HCT116 (cell line): Measurements from ENCODE around the gene MICU2. TPM values are rescaled to one million over a fixed set of nuclear protein-coding genes. Genes with fewer than 3 reads are reported as not detected.

Experiments
- ATAC-seq: fragments of 200-7000 bp; cut with Tn5 transposase; 2 replicates; pipeline ENCODE4 v1.9.1; 2020; ENCODE audit warnings: mild to moderate bottlenecking, moderate library complexity
- BruUV-seq: library from RNA; stranded (reverse); fragments of 400-500 nt; replicated peaks from 2 replicates; lab custom pipeline; 2021; lab: Mats Ljungman, UMichigan
- CTCF ChIA-PET: fragments of 300-600 bp; sonication (Branson Sonifier 250); formaldehyde crosslinking; loops from one replicate; lab custom pipeline; 2021; ENCODE audit warnings: antibody characterized with exemption; lab: Charles Lee
- POLR2A ChIA-PET: fragments of 300-600, 350-600 bp; sonication (Branson Sonifier 250); formaldehyde crosslinking; loops from one replicate; lab custom pipeline; 2021; ENCODE audit warnings: antibody characterized with exemption; lab: Charles Lee
- RAD21 ChIA-PET, 2 experiments: fragments of 300-600 bp; sonication (Branson Sonifier 250); formaldehyde crosslinking; loops; one replicate each; lab custom pipeline; 2023; ENCODE audit warnings: low total read pairs in 2 of 2; ENCODE audit not compliant: uncharacterized antibody in 2 of 2, unreplicated experiment in 2 of 2, low non-redundant PET in 1 of 2; lab: Charles Lee
- DNase-seq: peaks from one replicate; pipeline ENCODE4 v3.0.0-alpha.2; 2010; ENCODE audit warnings: low read depth, low spot score
- H2AFZ ChIP-seq: fragments of 200-600 bp; shearing (Covaris generic), sonication (generic); 2 replicates; pipeline ENCODE4 v1.6.1; 2017; ENCODE audit warnings: low read depth, mixed run types, mixed read lengths, antibody characterized with exemption, low read length; ENCODE audit not compliant: poor library complexity, severe bottlenecking
- H3K27ac ChIP-seq: 2 replicates; pipeline ENCODE4 v1.5.1; 2012; ENCODE audit warnings: low read depth, low read length
- H3K27me3 ChIP-seq: fragments of 200-600 bp; sonication (generic); 2 replicates; pipeline ENCODE4 v1.6.1; 2016; ENCODE audit warnings: mixed run types, low read length, mixed read lengths; ENCODE audit not compliant: insufficient read depth
- H3K36me3 ChIP-seq, 2 experiments: fragments of 200-500 bp in 1 of 2; fragments of 200-600 bp in 1 of 2; sonication (Bioruptor generic) in 1 of 2; sonication (generic) in 1 of 2; 2 replicates each; pipeline versions ENCODE4 v1.5.1 to v1.6.1; 2014 to 2016; ENCODE audit warnings: low read length in 2 of 2, inconsistent platforms in 1 of 2, mixed read lengths in 1 of 2, mixed run types in 1 of 2; ENCODE audit not compliant: insufficient read depth in 2 of 2, control insufficient read depth in 1 of 2
- H3K4me1 ChIP-seq, 2 experiments: fragments of 200-600 bp in 1 of 2; sonication (generic) in 1 of 2; 2 replicates each; pipeline versions ENCODE4 v1.5.1 to v1.6.1; 2012 to 2017; ENCODE audit warnings: low read length in 2 of 2, inconsistent platforms in 1 of 2, mild to moderate bottlenecking in 1 of 2, mixed read lengths in 1 of 2, mixed run types in 1 of 2, moderate library complexity in 1 of 2; ENCODE audit not compliant: insufficient read depth in 2 of 2, control insufficient read depth in 1 of 2
- H3K4me2 ChIP-seq: fragments of 200-600 bp; sonication (generic); 2 replicates; pipeline ENCODE4 v1.6.1; 2017; ENCODE audit warnings: mixed run types, low read length, mixed read lengths
- H3K4me3 ChIP-seq, 2 experiments: fragments of 200-600 bp in 1 of 2; sonication (generic) in 1 of 2; replicated peaks in 1 of 2; 2 replicates each; pipeline ENCODE4 v1.5.1; 2011 to 2016; ENCODE audit warnings: low read length in 2 of 2, control low read depth in 1 of 2, low read depth in 1 of 2, mild to moderate bottlenecking in 1 of 2, mixed read lengths in 1 of 2, mixed run types in 1 of 2
- H3K79me2 ChIP-seq: fragments of 200-600 bp; sonication (generic); 2 replicates; pipeline ENCODE4 v1.6.1; 2017; ENCODE audit warnings: mild to moderate bottlenecking, mixed run types, low read length, moderate library complexity, mixed read lengths; ENCODE audit not compliant: insufficient read depth
- H3K9ac ChIP-seq: fragments of 200-600 bp; sonication (generic); 2 replicates; pipeline ENCODE4 v1.6.1; 2016; ENCODE audit warnings: low read length, mixed read lengths
- H3K9me2 ChIP-seq: fragments of 200-600 bp; sonication (generic), shearing (Covaris generic); 2 replicates; pipeline ENCODE4 v1.6.1; 2017; ENCODE audit warnings: mixed run types, mild to moderate bottlenecking, moderate library complexity; ENCODE audit not compliant: insufficient read depth
- H3K9me3 ChIP-seq, 2 experiments: fragments of 200-500 bp in 1 of 2; fragments of 200-600 bp in 1 of 2; sonication (Bioruptor generic) in 1 of 2; sonication (generic) in 1 of 2; 2 replicates each; pipeline ENCODE4 v1.6.1; 2014 to 2017; ENCODE audit warnings: low read length in 2 of 2, mixed read lengths in 2 of 2, inconsistent platforms in 1 of 2, low read depth in 1 of 2, mild to moderate bottlenecking in 1 of 2, mixed run types in 1 of 2, moderate library complexity in 1 of 2; ENCODE audit not compliant: control insufficient read depth in 1 of 2, insufficient read depth in 1 of 2
- H4K20me1 ChIP-seq: fragments of 200-600 bp; sonication (generic), shearing (Covaris generic); 2 replicates; pipeline ENCODE4 v1.6.1; 2017; ENCODE audit warnings: mixed run types, mild to moderate bottlenecking, moderate library complexity; ENCODE audit not compliant: insufficient read depth
- ATF3 ChIP-seq: IDR thresholded peaks from 2 replicates; pipeline ENCODE4 v1.6.1; 2012
- CBX3 ChIP-seq: IDR thresholded peaks from 2 replicates; pipeline ENCODE4 v1.6.1; 2012; ENCODE audit warnings: low read depth
- CEBPB ChIP-seq: IDR thresholded peaks from 2 replicates; pipeline ENCODE4 v1.6.1; 2012; ENCODE audit warnings: low read depth
- EGR1 ChIP-seq: IDR thresholded peaks from 2 replicates; pipeline ENCODE4 v1.6.1; 2012; ENCODE audit warnings: low read depth
- ELF1 ChIP-seq: IDR thresholded peaks from 2 replicates; pipeline ENCODE4 v1.6.1; 2012; ENCODE audit warnings: low read depth, borderline replicate concordance
- EZH2 ChIP-seq: fragments of 200-600 bp; sonication (generic); IDR thresholded peaks from 2 replicates; pipeline ENCODE4 v1.6.1; 2017; ENCODE audit warnings: antibody characterized with exemption, mixed run types
- EZH2phosphoT487 ChIP-seq: fragments of 200-600 bp; IDR thresholded peaks from 2 replicates; pipeline ENCODE4 v1.6.1; 2018; ENCODE audit warnings: antibody characterized with exemption, borderline replicate concordance
- JUND ChIP-seq: IDR thresholded peaks from 2 replicates; pipeline ENCODE4 v1.6.1; 2012
- POLR2A ChIP-seq: IDR thresholded peaks from 2 replicates; pipeline ENCODE4 v1.7.0; 2011; ENCODE audit warnings: borderline replicate concordance; ENCODE audit not compliant: insufficient read depth, insufficient read length; ENCODE audit errors: extremely low read depth
- POLR2AphosphoS5 ChIP-seq: IDR thresholded peaks from 2 replicates; pipeline ENCODE4 v1.6.1; 2011; ENCODE audit warnings: mild to moderate bottlenecking, low read depth, low read length, moderate library complexity
- RAD21 ChIP-seq: IDR thresholded peaks from 2 replicates; pipeline ENCODE4 v1.6.1; 2012; ENCODE audit warnings: low read depth, mild to moderate bottlenecking
- REST ChIP-seq: IDR thresholded peaks from 2 replicates; pipeline ENCODE4 v1.6.1; 2012; ENCODE audit warnings: low read depth
- SIN3A ChIP-seq: IDR thresholded peaks from 2 replicates; pipeline ENCODE4 v1.6.1; 2012; ENCODE audit warnings: low read depth
- SP1 ChIP-seq: IDR thresholded peaks from 2 replicates; pipeline ENCODE4 v1.6.1; 2012; ENCODE audit warnings: low read depth
- SRF ChIP-seq: IDR thresholded peaks from 2 replicates; pipeline ENCODE4 v1.6.1; 2012; ENCODE audit warnings: low read depth
- TCF7L2 ChIP-seq: IDR thresholded peaks from 2 replicates; pipeline ENCODE4 v1.7.0; 2011; ENCODE audit warnings: borderline replicate concordance, inconsistent platforms; ENCODE audit not compliant: insufficient read depth, insufficient read length; ENCODE audit errors: extremely low read depth
- ZBTB33 ChIP-seq: IDR thresholded peaks from 2 replicates; pipeline ENCODE4 v1.6.1; 2011; ENCODE audit warnings: mild to moderate bottlenecking, low read length, moderate library complexity; ENCODE audit not compliant: insufficient replicate concordance; ENCODE audit errors: extremely low read depth
- ZFX ChIP-seq: fragments of 450-650 bp; IDR thresholded peaks from 2 replicates; pipeline ENCODE4 v1.6.1; 2017
- ZNF274 ChIP-seq: fragments of 200-500 bp; sonication (Bioruptor generic); IDR thresholded peaks from 2 replicates; pipeline ENCODE4 v1.6.1; 2014; ENCODE audit warnings: mild to moderate bottlenecking, low read depth, low read length, inconsistent platforms
- intact Hi-C: fragments of 100-400 bp; cut with micrococcal nuclease; formaldehyde crosslinking; loops from 2 replicates; pipeline ENCODE4 v1.10.0; 2022
- total RNA-seq: library from RNA; stranded (reverse); gene quantifications from one replicate; pipeline ENCODE4 v1.2.1, GENCODE V29; 2021; ENCODE audit not compliant: unreplicated experiment
- TF ChIP-seq, protein P1 (sequence below): IDR thresholded peaks from 2 replicates; pipeline ENCODE4 v1.6.1; 2012

MICU2 gene
- total RNA-seq, 1 experiment from 2014 or later = 41.0 TPM

DNA sequence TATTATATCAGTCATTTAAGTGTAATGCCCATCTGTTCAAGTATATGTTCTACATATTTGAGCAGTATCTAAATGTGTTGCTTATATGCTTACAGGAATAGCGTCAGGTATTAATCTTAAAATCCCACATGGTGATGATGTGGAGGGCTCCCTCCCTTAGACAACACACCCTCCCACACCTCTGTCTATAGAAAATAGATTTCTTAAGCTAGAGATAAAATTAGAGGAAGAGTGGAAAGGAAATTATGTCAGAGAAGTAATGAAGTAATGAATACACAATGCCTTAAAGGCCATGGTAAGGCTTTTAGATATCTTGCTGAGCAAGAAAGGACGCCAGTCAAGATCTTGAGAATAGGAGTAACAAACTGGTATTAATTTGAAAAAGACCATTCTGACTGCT, 157.3 kb downstream of the MICU2 start (continued):
- TF ChIP-seq TCF7L2 = no peak
- no peak for TF ChIP-seq EZH2
- TF ChIP-seq ELF1 = no peak

- Histone ChIP-seq H4K20me1 (peaks cover 4% of the 10 kb centered on the region; the same call in 1 of the 2 replicates), H3K27me3 (no peaks in the 10 kb centered on the region), H3K4me1 (peaks cover 36 to 44% of the 10 kb centered on the region in 2 experiments), H3K4me3 (no peak overlapping the region), H3K4me2 (no peak overlapping the region), H3K9me2 (no peaks in the 10 kb centered on the region), H2AFZ (no peak overlapping the region)
- POLR2A ChIA-PET = no interaction called here
- no peak for ATAC-seq
- TF ChIP-seq, protein P1, sequence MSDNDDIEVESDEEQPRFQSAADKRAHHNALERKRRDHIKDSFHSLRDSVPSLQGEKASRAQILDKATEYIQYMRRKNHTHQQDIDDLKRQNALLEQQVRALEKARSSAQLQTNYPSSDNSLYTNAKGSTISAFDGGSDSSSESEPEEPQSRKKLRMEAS = no peak
- TF ChIP-seq JUND (no peak), ZFX (no peak), ZBTB33 (no peak), POLR2AphosphoS5 (no peak), RAD21 (no peak), TCF7L2 (no peak), REST (no peak), CBX3 (no peak), ELF1 (no peak), SRF (no peak), EGR1 (no peak), ATF3 (no peak), SIN3A (no peak), POLR2A (no peak), CEBPB (no peak), EZH2phosphoT487 (no peak), ZNF274 (no peak), SP1 (no peak)
- TF ChIP-seq, all 23 proteins: peak for 0
- H3K36me3 ChIP-seq = no peaks in the 10 kb centered on the region
- no peaks in the 10 kb centered on the region for H3K9me3 ChIP-seq
- no peak for DNase-seq
- ChIA-PET RAD21 (no interaction called here), CTCF (no interaction called here)
- H3K9ac ChIP-seq = no peak overlapping the region
- no TSS peak for BruUV-seq
- H3K79me2 ChIP-seq = peaks cover 77% of the 10 kb centered on the region
- H3K27ac ChIP-seq = no peak overlapping the region
- intact Hi-C loops = no loop called here
Observed at GRCh38 chr13:21445759-21446158, 158.2 kb downstream of the MICU2 start.
